HepG2 (cell line): ENCODE data around the gene CLEC16A. TPM values are rescaled to one million over a fixed set of nuclear protein-coding genes. Genes with fewer than 3 reads are reported as not detected.

ENCODE experiments used
- ATAC-seq: fragments of 200-7000 bp; cut with Tn5 transposase; 3 replicates; pipeline ENCODE4 v1.9.1; 2020; ENCODE audit warnings: mild to moderate bottlenecking, moderate library complexity
- BruUV-seq: library from RNA; stranded (reverse); fragments of 400-500 nt; replicated peaks from 2 replicates; lab custom pipeline; 2021; lab: Mats Ljungman, UMichigan
- CTCF ChIA-PET: fragments of 300-600 bp; formaldehyde crosslinking; extraction: SDS; loops from one replicate; lab custom pipeline; 2021; ENCODE audit warnings: low total read pairs, inconsistent platforms, low intra/inter-chr PET ratio; lab: Yijun Ruan, JAX
- POLR2A ChIA-PET: fragments of 350-600 bp; sonication (Branson Sonifier 250); formaldehyde crosslinking; loops from one replicate; lab custom pipeline; 2020; ENCODE audit warnings: antibody characterized with exemption, inconsistent platforms; lab: Yijun Ruan, JAX
- DNase-seq: peaks from one replicate; pipeline ENCODE4 v3.0.0-alpha.2; 2015; ENCODE audit warnings: low spot score
- FAIRE-seq: peaks from 3 replicates; lab custom pipeline; 2011; peaks lifted over from hg19 to GRCh38; lab: Jason Lieb, UNC
- H2AFZ ChIP-seq: one replicate; pipeline ENCODE4 v1.6.1; 2011; ENCODE audit warnings: low read length, inconsistent platforms
- H3K27ac ChIP-seq: fragments of 300-600 bp; 3 replicates; pipeline ENCODE4 v1.8.0; 2011; ENCODE audit warnings: mixed run types, mild to moderate bottlenecking, mixed read lengths, low read length, inconsistent platforms; ENCODE audit not compliant: insufficient read depth; ENCODE audit errors: extremely low read length
- H3K27me3 ChIP-seq, 2 experiments: fragments of 200-600 bp in 1 of 2; 2 replicates in 1 of 2; 3 replicates in 1 of 2; pipeline versions ENCODE4 v1.6.0 to v1.8.0; 2011; ENCODE audit warnings: low read length in 2 of 2, mild to moderate bottlenecking in 2 of 2, moderate library complexity in 2 of 2, inconsistent platforms in 1 of 2; ENCODE audit not compliant: insufficient read depth in 2 of 2, control insufficient read depth in 1 of 2
- H3K36me3 ChIP-seq, 2 experiments: fragments of 200-600 bp in 1 of 2; replicated peaks in 1 of 2; 2 replicates in 1 of 2; 3 replicates in 1 of 2; pipeline versions ENCODE4 v1.5.1 to v1.8.0; 2011; ENCODE audit warnings: low read length in 2 of 2, inconsistent platforms in 1 of 2; ENCODE audit not compliant: insufficient read depth in 2 of 2, control insufficient read depth in 1 of 2
- H3K4me1 ChIP-seq: 2 replicates; pipeline ENCODE4 v1.5.1; 2012; ENCODE audit warnings: low read length, inconsistent platforms; ENCODE audit not compliant: insufficient read depth
- H3K4me2 ChIP-seq: 2 replicates; pipeline ENCODE4 v1.6.0; 2011; ENCODE audit warnings: low read depth, low read length, inconsistent platforms
- H3K4me3 ChIP-seq, 3 experiments: fragments of 200-600 bp in 1 of 3; sonication (generic), shearing (Covaris generic) in 1 of 3; replicated peaks in 1 of 3; 2 replicates each; pipeline ENCODE4 v1.5.1; 2011 to 2016; ENCODE audit warnings: low read length in 3 of 3, inconsistent platforms in 2 of 3, low read depth in 2 of 3, mild to moderate bottlenecking in 2 of 3, control low read depth in 1 of 3, mixed read lengths in 1 of 3; ENCODE audit not compliant: insufficient read depth in 1 of 3
- H3K79me2 ChIP-seq: one replicate; pipeline ENCODE4 v1.6.1; 2011; ENCODE audit warnings: low read length, inconsistent platforms; ENCODE audit not compliant: insufficient read depth
- H3K9ac ChIP-seq: 2 replicates; pipeline ENCODE4 v1.6.0; 2011; ENCODE audit warnings: mild to moderate bottlenecking, low read depth, low read length, inconsistent platforms; ENCODE audit not compliant: insufficient read depth
- H3K9me3 ChIP-seq: 2 replicates; pipeline ENCODE4 v1.5.1; 2012; ENCODE audit warnings: mild to moderate bottlenecking, low read length
- H4K20me1 ChIP-seq: 2 replicates; pipeline ENCODE4 v1.6.0; 2011; ENCODE audit warnings: inconsistent platforms, mild to moderate bottlenecking, low read length, moderate library complexity; ENCODE audit not compliant: insufficient read depth
- CEBPB ChIP-seq: IDR thresholded peaks from 2 replicates; pipeline ENCODE4 v1.6.1; 2011; ENCODE audit warnings: low read depth, low read length, improper control_type of control experiment, borderline replicate concordance
- CEBPG ChIP-seq: IDR thresholded peaks from 2 replicates; pipeline ENCODE4 v1.6.1; 2016
- FOXA1 ChIP-seq, 2 experiments: fragments of 450-650 bp in 1 of 2; sonication (generic) in 1 of 2; formaldehyde crosslinking in 1 of 2; IDR thresholded peaks; 2 replicates each; pipeline versions ENCODE4 v1.4.0 to v1.6.1; 2016 to 2020; ENCODE audit warnings: missing genetic modification reagents in 1 of 2
- FOXC1 ChIP-seq: sonication (generic); formaldehyde crosslinking; IDR thresholded peaks from 2 replicates; pipeline ENCODE4 v1.8.0; 2022; ENCODE audit warnings: mild to moderate bottlenecking, missing genetic modification reagents, borderline replicate concordance
- FOXO4 ChIP-seq: sonication (generic); formaldehyde crosslinking; conservative IDR thresholded peaks from 2 replicates; pipeline ENCODE4 v1.8.1; 2023; ENCODE audit warnings: missing genetic modification reagents
- MAF1 ChIP-seq: sonication (generic); formaldehyde crosslinking; IDR thresholded peaks from 2 replicates; pipeline ENCODE4 v1.5.0; 2020; ENCODE audit warnings: missing genetic modification reagents, borderline replicate concordance
- ZBTB3 ChIP-seq: sonication (generic); formaldehyde crosslinking; IDR thresholded peaks from 2 replicates; pipeline ENCODE4 v1.4.0; 2020; ENCODE audit warnings: low read depth, mild to moderate bottlenecking, moderate library complexity, missing genetic modification reagents, borderline replicate concordance
- ZNF280B ChIP-seq: sonication (generic); formaldehyde crosslinking; IDR thresholded peaks from 2 replicates; pipeline ENCODE4 v1.5.0; 2020; ENCODE audit warnings: missing genetic modification reagents, mild to moderate bottlenecking, borderline replicate concordance
- WGBS: methylation state at CpG from one replicate; pipeline ENCODE4 v1.1.6; 2017; ENCODE audit warnings: low lambda C conversion rate; 5-methylcytosine and 5-hydroxymethylcytosine counted together
- in situ Hi-C: cut with HindIII; loops from 2 replicates; pipeline ENCODE4 v1.10.0; 2017; ENCODE audit warnings: low pct_unique_long_range_greater_than_20kb; ENCODE audit not compliant: extremely low pct_ligation_motif_present
- intact Hi-C: fragments of 100-400 bp; cut with micrococcal nuclease; formaldehyde crosslinking; loops from one replicate; pipeline ENCODE4 v1.10.0; 2022; ENCODE audit not compliant: unreplicated experiment
- polyA plus RNA-seq, 8 experiments: library from polyadenylated mRNA; depleted of rRNA in 3 of 8; stranded (reverse) in 7 of 8; unstranded in 1 of 8; fragments of >200 nt; fragmentation: Illumina TruSeq in 4 of 8; extraction: Trizol in 4 of 8; gene quantifications; 2 replicates each; pipeline versions ENCODE4 v1.2.1 to v1.2.3, GENCODE V29; 2011 to 2016; ENCODE audit warnings: low read depth in 4 of 8, missing spikeins in 1 of 8, mixed read lengths in 1 of 8; ENCODE audit not compliant: insufficient read depth in 1 of 8
- total RNA-seq, 5 experiments: library from RNA; depleted of rRNA; stranded (reverse); fragments of >200 nt; fragmentation: Illumina TruSeq; extraction: Trizol; gene quantifications; 2 replicates each; pipeline ENCODE4 v1.2.3, GENCODE V29; 2016; ENCODE audit warnings: low read depth in 1 of 5

The CLEC16A gene
- total and polyA plus RNA-seq, 2 of the 13 experiments (the other 11 are each of a cell fraction or from before 2014, with no cell fraction given) = 8.5 to 10.3 TPM

- CTCF ChIA-PET = no interaction called here
- POLR2A ChIA-PET = interaction anchor here (0.6 to 0.9 kb wide), 2 partner anchors 11 to 243 kb away, joined by 3 read pairs; no protein-coding TSS in a partner anchor
- 93% methylated on average over 9 of the region's 9 CpGs for WGBS
Observed at GRCh38 chr16:11128211-11129141, 184.1 kb downstream of the CLEC16A start.

More at GRCh38 chr16:11128211-11129141, 184.1 kb downstream of the CLEC16A start:
- H4K20me1 ChIP-seq = no peaks in the 10 kb centered on the region
- H3K27me3 ChIP-seq = no peaks in the 10 kb centered on the region
- H3K4me2 ChIP-seq = no peak overlapping the region
- H3K27ac ChIP-seq = no peak overlapping the region
- no peak overlapping the region for H3K9ac ChIP-seq
- H3K36me3 ChIP-seq = peaks cover 6 to 11% of the 10 kb centered on the region in 2 experiments; a peak in 4 of 5 replicates
- intact Hi-C loops = no loop called here
- peaks cover 30% of the 10 kb centered on the region for H3K4me1 ChIP-seq
- BruUV-seq = no TSS peak
- DNase-seq (no peak), ATAC-seq (no peak), FAIRE-seq (no peak)
- TF ChIP-seq MAF1 (CRISPR knock-in tag) = no peak
- peak; percentile 42; the same call in 1 of the 2 replicates for TF ChIP-seq CEBPG (CRISPR knock-in tag)
- no peak for TF ChIP-seq ZBTB3
- TF ChIP-seq ZNF280B (CRISPR knock-in tag) = 0 out of 2 replicates have a peak, but pooled peaks have one; percentile 26
- TF ChIP-seq FOXC1 (CRISPR knock-in tag) = 0 out of 2 replicates have a peak, but pooled peaks have one; percentile 41
- TF ChIP-seq CEBPB = peak; percentile 80
- no peak for TF ChIP-seq FOXA1 (IDR thresholded peaks at IDR 0.05)
- TF ChIP-seq FOXA1 (CRISPR knock-in tag; IDR thresholded peaks at IDR 0.05) = no peak
- 0 out of 2 replicates have a peak, but pooled peaks have one; percentile 58 for TF ChIP-seq FOXO4 (CRISPR knock-in tag)
- no peak overlapping the region for H3K4me3 ChIP-seq
- H3K9me3 ChIP-seq = no peaks in the 10 kb centered on the region
- no peak overlapping the region for H2AFZ ChIP-seq
- in situ Hi-C loops = no loop called here
- no peaks in the 10 kb centered on the region for H3K79me2 ChIP-seq
